Gastrocnemius medialis (tissue), 4 donors: ENCODE data around the gene ATP6AP1.

ENCODE experiments used
- POLR2A ChIP-seq, 2 donors: fragments of 450-650 bp; IDR thresholded peaks; one replicate each; pipeline ENCODE4 v1.6.1; 2017; ENCODE audit warnings: antibody characterized with exemption in 2 of 2, mild to moderate bottlenecking in 2 of 2, moderate library complexity in 2 of 2
- TF ChIP-seq, protein P1 (sequence below), 5 experiments: fragments of 450-650 bp in 3 of 5; fragments of 200-600 bp in 2 of 5; sonication (generic) in 2 of 5; IDR thresholded peaks in 4 of 5; conservative IDR thresholded peaks in 1 of 5; 1 replicate in 4 of 5; 2 replicates in 1 of 5; pipeline ENCODE4 v1.5.1; 2016 to 2019; ENCODE audit warnings: antibody characterized with exemption in 5 of 5, mild to moderate bottlenecking in 3 of 5, moderate library complexity in 3 of 5

DNA sequence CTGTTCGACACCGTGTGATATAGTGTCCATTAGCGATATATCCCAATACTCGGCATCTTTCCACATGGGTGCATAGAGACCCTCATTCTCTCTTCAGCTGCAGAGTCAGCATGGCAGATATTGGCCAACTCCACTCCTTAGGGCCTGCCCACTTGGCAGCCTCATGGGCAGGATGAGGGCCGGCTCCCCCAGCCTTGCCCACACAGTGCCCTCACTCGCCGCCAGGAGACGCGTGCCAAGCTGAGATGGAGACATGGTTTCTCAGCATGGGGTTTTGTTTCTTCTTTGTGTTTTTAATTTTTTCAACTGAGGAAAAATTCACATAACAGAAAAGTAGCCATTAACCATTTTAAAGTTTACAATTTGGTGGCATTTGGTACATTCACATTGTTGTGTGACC, 24.3 kb downstream of the ATP6AP1 start:
- TF ChIP-seq, protein P1, sequence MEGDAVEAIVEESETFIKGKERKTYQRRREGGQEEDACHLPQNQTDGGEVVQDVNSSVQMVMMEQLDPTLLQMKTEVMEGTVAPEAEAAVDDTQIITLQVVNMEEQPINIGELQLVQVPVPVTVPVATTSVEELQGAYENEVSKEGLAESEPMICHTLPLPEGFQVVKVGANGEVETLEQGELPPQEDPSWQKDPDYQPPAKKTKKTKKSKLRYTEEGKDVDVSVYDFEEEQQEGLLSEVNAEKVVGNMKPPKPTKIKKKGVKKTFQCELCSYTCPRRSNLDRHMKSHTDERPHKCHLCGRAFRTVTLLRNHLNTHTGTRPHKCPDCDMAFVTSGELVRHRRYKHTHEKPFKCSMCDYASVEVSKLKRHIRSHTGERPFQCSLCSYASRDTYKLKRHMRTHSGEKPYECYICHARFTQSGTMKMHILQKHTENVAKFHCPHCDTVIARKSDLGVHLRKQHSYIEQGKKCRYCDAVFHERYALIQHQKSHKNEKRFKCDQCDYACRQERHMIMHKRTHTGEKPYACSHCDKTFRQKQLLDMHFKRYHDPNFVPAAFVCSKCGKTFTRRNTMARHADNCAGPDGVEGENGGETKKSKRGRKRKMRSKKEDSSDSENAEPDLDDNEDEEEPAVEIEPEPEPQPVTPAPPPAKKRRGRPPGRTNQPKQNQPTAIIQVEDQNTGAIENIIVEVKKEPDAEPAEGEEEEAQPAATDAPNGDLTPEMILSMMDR (IDR thresholded peaks at IDR 0.05 in 4 of 5, conservative IDR thresholded peaks at IDR 0.05 in 1 of 5), result no peak
- no peak for TF ChIP-seq POLR2A (IDR thresholded peaks at IDR 0.05)
